ENCODE data around the gene ASPG.

The ASPG gene

GRCh38 chr14:104138098-104138717 is 52.7 kb downstream of the ASPG start, which contains the start of gene KIF26A:
Gene KIF26A (plus strand): TSS chr14:104138587. CDS start chr14:104138723, 136 bp downstream.
- DNase-seq: no peak

DNA sequence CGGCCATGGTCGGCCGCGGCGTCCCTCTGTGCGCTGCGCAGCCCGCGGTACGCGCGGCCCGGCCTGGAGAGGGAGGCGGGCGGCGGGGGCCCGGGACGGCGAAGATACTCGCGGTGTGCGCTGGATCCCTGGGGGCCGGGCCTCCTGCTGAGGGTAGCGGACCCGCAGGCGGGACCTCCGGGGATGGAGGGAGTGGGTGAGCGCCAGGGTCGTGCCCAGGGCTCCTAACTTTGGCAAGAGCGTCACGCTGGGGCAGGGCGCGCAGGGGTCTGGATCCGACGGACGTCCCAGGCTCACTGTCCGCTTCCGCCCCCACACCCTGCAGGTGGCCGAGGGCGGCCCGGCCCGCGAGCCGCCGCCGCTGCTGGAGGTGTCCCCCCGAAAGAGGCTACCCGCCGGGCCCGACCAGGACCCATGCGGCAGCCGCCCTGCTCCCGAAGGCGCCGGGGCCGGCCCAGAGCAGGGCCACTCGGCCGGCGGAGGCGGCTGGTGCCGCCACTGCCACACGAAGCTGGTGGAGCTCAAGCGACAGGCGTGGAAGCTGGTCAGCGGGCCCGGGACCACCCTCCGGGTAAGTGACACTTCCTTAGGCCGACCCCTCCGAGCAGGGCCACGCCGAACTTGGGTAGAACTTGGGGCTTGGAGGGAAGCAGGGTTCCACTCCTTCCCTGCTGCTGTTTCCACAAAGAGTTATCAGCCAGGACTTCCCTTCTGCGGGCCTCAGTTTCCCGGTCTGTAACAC is 53.4 kb downstream of the ASPG start:
- no peak for DNase-seq

DNA sequence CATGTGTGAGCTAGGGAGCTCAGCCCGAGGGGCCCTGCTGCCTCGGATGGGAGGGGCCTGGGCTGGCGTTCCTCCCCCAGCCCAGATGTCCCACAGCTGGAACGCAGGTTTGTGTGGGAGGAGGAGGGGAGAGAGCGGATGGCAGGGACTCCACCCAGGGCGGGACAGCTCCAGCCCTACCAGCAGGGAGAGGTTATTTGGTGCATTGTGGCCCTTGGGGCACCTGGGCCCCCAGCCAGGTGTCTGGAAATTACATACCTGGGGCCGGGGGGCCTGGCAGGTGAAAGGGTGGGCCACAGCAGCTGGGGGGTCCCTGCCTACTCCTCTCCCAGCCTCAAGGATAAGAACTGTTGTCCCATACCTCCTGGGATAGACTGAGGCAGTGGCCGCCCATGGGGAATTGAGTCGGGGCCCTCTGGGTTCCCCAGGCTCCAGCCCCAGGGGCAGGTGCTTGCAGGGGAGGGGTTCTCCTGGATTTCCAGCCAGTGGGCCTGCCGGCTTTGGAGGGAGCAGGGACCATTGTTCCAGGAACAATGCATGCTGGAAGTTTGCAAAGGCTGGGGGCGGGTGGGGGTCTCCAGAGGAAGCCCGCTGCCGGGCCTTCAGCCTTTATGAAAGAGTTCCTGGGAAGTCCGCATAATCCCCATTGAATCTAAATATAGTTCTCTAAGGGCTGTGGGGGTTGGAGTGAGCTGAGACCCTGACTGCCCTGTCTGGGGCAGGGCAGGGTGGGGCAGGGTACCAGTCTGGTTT is 54.1 kb downstream of the ASPG start:
- DNase-seq: no peak

DNA sequence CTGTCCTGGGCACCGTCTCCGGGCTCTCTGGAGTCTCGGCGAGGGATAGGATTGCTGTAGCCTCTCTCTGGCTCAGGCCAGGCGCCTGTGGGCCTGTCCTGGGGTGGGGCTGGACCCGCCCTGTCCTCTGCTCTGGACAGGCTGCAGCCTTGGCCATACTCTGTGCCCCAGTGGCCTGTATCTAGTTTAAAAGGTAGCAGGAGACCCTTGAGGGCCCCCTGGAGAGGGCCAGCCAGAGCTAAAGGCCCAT is 54.6 kb downstream of the ASPG start:
- no peak for DNase-seq

DNA sequence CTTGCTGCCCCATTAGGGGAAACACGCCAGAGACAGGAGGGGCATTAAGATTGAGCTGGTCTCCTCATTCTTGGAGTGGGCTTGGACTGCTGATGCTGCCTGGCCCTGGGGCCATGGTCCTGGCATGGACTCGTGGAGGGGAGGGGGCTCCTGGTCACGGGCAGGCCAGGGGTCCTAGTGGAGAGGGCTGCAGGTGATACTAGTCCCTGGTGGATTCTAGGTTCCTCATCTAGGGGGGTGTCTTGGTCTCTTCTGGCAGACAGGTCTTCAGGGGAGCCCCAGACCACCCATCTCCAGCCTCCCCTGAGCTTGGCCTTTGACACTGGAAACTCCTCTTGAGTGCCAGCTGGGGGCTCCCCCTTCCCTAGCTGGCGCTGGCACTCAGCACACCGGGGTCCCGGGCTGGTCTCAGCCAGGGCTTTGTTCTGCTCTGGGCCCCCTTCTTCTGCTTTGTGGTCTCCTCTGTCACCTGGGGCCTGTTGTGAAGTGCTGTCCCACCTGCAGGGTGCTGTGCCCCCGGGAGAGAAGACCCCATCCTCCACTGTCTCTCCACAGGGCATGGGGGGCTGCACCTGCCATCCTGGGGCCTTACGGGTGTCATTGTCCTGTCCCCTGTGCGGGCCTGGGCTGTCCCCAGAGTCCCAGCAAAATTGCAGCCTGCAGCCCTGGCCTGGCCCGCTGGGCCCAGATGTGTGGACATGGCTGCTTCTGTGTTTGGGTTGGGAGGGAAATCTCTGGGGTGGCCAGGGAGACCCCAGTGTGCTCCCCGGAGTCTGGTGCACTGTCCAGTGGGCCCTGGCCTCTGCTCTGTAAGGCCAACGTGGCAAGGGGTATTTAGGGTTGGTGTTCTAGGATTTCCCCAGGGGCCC is 55.2 kb downstream of the ASPG start:
- no peak for DNase-seq

- DNase-seq: no peak
These were observed 56.2 kb downstream of the ASPG start for GRCh38 chr14:104141621-104142091.

DNA sequence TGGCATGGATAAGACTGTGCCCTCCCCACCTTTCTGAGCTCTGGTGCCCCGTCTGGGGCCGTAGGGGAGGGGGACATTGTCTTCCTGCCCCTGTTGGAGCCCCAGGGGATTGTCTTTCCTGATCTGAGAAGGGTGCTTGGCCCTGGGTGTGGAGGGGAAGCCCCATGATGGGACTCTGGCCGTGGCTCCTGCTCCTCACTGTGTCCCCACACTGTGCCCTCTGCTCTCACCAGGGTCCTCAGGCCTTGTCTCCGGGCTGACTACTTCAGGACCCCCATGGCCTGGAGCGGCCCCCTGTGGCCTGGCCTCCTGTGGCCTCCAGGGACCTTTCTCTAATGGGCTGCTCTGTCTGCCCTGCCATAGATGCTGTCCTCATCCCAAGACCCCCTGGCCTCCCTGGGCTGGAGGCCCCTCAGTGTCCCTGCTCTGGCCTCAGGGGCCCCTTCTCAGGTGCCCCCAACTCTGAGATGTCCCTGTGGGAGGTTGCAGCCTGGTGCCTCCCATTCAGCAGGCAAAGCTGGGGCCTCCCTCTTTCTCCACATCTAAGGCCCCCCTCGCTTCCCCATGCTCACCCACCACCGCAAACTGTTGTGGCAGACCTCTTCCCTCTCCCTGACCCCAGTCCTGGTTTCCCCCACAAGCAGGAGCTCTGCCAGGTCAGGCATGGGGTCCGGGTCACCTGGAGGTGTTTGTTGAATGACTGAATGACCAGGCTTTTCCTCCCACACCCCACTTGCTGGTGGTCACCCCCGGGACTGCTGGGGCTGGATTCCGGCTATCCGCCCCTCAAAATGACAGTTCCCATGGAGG is 56.8 kb downstream of the ASPG start:
- DNase-seq: no peak

- no peak for DNase-seq
These were observed 57.5 kb downstream of the ASPG start for GRCh38 chr14:104142946-104143470.

GRCh38 chr14:104143521-104144452 is 58.3 kb downstream of the ASPG start:
- DNase-seq: no peak

GRCh38 chr14:104144453-104144790 is 58.9 kb downstream of the ASPG start:
- no peak for DNase-seq

- DNase-seq: no peak
These were observed 59.7 kb downstream of the ASPG start for GRCh38 chr14:104144911-104145825.

GRCh38 chr14:104145826-104146601 is 60.5 kb downstream of the ASPG start:
- no peak for DNase-seq

- no peak for DNase-seq
These were observed 61.3 kb downstream of the ASPG start for GRCh38 chr14:104146651-104147345.

- DNase-seq: no peak
These were observed 62.0 kb downstream of the ASPG start for GRCh38 chr14:104147346-104148125.

GRCh38 chr14:104148433-104149277 is 63.2 kb downstream of the ASPG start:
- no peak for DNase-seq

- DNase-seq: no peak
These were observed 63.7 kb downstream of the ASPG start for GRCh38 chr14:104149278-104149595.

Data from bone marrow (tissue), 2 donors.